ENCODE results near the gene FAM174C. TPM values are rescaled to one million over a fixed set of nuclear protein-coding genes. Genes with fewer than 3 reads are reported as not detected.

FAM174C gene
- total RNA-seq, 4 donors from 2014 or later, result 37.4 to 76.7 (median 46.7) TPM

DNA sequence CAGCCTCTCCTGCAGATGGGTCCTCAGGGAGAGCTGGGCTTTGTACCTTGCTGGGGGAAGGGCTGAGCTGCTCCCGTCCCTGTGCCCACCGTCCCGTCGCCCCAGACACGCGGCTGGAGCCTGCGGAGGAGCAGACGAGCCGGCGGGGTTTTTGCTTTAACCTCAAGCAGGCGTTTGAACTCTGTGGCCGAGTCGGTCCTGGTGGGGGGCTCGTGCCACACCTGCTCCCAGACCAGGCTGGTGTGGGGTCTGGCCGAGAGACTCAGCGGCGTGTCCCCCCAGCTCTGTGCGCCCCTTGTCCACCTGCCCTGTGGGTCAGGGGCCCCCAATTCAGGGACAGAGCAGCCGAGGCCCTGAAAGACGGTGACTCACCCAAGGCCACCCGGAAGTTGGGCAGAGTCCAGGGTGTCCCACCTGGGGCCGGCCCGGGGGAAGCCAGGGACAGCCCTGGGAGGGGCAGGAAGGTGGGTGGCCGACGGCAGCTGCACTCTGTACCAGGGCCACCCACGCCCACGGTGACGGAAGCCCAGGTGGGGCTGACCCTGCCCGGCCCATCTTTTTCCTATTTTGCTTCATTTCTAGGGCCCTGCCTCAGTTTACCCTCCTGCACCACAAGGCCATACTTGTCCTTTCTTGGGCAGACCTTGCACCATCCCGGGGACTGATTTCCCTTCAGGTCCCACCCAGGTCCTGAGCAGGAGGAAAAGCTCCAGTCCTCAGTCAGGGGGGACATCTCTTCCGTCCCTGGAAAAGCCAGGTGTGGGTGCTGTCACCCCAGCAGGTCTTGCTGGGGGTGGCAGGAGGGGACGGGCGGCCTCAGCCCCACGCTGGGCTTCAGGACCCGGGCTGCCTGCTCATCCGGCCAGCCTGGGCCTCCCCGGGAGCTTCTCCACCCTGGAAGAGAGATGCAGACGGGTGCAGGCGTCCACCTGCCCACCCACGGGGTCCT lies 15.6 kb downstream of the FAM174C start:
- TF ChIP-seq, protein P1, sequence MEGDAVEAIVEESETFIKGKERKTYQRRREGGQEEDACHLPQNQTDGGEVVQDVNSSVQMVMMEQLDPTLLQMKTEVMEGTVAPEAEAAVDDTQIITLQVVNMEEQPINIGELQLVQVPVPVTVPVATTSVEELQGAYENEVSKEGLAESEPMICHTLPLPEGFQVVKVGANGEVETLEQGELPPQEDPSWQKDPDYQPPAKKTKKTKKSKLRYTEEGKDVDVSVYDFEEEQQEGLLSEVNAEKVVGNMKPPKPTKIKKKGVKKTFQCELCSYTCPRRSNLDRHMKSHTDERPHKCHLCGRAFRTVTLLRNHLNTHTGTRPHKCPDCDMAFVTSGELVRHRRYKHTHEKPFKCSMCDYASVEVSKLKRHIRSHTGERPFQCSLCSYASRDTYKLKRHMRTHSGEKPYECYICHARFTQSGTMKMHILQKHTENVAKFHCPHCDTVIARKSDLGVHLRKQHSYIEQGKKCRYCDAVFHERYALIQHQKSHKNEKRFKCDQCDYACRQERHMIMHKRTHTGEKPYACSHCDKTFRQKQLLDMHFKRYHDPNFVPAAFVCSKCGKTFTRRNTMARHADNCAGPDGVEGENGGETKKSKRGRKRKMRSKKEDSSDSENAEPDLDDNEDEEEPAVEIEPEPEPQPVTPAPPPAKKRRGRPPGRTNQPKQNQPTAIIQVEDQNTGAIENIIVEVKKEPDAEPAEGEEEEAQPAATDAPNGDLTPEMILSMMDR (IDR thresholded peaks at IDR 0.05; ENCODE audit: low read depth), result no peak

DNA sequence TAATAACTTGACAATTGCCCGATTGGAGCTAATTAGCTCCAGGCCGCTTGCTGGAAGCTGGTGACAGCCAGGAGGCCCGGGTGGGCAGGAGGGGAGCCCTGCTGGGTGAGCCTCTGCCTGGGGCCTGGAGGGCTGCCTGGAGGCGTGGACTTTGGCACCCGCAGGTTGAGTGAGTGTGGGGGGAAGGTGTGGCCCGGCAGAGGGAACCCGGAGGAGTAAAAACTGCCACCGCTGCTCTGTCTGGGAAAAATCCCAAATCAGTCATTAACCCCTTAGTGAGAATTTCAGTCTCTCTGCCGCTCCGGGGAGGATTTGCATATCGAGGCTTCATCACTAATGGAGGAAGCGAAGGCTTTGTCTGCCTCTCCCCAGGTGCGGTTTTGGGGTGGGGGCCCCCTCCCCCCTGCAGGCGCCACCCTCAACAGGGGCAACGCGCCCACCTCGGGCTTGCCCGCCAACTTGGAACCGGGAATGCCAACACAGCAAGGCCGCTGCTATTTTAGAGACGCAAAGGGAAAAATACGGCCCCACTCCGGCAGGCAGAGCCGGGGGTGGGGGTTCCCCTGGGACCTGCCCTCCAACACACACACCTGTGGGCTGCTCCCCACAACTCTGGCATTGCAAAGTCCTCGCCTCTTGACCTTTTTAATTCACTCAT lies 16.6 kb downstream of the FAM174C start:
- TF ChIP-seq, protein P1 (IDR thresholded peaks at IDR 0.05; ENCODE audit: low read depth), result no peak

DNA sequence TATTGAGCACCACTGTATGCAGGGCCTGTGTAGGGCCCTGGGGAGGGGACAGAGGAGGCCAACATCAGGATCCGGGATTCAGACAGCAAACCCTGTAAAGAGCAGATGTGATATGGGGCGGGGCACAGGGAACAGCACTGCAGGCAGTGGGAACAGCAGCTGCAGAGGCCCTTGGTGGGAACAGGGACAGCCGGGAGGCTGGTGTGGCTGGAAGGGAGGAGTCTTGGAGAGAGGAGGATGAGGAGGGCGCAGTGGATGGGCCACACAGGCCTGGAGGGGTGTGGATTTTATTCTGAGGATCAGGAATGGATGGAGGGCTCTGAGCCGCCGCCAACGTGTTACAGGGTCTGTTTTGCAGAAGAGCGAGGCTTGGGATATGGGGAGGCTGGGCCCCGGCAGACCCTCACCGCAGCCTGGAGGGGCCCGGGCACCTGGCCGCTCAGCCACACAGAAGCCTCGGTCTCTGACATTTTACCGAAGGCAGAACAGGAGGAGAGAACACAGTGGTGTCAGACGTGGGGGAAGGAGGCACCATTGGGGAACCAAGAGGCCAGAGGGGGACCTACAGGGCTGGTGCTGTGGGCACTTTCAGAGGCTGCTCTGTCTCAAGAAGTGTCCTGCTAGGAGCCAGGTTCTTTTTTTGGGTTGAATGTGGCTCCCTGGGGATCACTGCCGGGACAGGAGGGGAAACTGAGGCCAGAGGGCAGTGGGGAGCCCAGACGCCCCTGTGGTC lies 17.3 kb downstream of the FAM174C start:
- TF ChIP-seq, protein P1 (IDR thresholded peaks at IDR 0.05; ENCODE audit: low read depth), result no peak

DNA sequence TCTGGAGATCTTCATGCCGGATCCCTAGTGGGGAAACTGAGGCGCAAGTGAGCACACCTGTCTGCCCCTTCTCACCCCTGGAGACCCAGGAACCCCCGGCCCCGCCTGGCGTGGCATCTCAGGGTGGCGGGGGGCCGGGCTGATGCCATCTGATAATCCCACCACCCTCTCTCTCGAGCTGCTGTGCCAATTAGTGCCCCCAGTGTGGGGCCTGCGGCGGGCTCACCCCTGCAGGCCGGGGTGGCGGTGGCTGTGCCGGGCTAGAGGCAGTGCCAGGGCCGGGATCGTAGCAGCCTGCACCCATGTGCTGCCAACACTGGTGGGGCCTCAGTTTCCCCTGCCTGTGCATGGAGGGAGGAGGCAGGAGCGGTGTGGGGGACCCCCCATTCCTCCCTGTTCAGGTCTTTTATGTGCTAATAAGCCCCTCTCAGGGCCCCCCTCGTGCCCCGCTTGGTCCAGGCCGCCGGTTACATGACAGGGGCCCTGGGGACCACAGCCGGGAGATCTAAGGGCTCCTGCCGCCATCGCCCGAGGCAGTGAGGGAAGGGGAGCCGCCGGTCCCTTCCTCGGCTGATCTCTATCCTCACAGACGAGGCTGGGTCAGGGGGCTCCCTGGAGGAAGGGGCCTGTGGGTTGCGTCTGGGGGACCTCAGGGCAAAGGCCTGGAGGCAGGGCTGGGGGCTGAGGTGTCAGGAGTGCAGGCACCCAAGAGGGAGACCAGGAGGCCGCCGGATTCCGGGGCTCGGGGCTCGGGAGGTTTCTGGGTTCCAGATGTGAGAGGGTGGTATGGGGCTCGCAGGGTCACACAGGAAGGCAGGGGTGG lies 18.7 kb downstream of the FAM174C start:
- TF ChIP-seq, protein P1 (IDR thresholded peaks at IDR 0.05; ENCODE audit: low read depth), result no peak

DNA sequence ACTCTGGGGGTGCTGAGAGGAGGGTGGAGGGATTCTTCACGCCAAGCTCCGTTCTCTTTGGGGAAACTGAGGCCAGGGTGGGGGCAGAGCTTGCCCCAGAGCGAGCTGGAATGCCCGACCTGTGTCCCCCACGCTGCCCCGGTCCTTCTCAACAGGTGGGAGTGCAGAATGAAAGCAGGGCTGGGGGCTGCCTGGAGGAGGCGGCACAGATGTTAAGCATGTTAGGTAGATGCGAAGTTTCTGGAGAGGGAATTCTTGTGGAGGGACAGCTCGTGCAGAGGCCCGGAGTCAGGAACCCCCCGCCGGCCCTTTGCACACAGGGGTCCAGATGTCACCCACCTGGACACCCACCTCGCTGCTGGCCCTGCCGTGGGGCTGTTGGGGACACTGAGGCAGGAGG lies 19.4 kb downstream of the FAM174C start:
- TF ChIP-seq, protein P1 (IDR thresholded peaks at IDR 0.05; ENCODE audit: low read depth), result no peak

DNA sequence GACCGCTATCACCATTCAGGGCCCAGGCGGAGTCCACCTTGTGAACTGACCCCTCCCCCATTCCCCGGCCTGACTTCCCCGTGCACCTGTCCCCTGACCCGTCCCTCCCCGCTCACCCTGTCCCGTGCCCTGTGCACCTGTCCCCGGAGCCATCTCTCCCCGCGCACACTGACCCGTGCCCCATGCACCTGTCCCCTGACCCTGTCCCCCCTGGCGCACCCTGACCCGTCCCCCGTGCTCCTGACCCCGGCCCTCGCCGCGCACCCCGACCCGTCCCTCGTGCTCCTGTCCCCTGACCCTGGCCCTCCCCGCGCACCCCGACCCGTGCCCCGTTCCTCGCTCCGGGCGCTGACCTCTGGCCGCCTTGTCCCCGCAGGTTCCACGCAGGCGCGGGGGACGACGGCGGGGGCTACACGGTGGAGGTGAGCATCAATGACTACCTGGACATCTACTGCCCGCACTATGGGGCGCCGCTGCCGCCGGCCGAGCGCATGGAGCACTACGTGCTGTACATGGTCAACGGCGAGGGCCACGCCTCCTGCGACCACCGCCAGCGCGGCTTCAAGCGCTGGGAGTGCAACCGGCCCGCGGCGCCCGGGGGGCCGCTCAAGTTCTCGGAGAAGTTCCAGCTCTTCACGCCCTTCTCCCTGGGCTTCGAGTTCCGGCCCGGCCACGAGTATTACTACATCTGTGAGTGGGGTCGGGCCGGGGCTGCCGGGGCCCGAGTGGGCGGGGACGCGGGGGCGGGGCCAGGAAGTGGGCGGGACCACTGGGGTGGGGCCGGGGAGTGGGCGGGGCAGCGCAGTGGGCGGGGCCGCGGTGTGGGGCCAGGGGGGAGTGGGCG lies 20.1 kb downstream of the FAM174C start:
- TF ChIP-seq, protein P1 (IDR thresholded peaks at IDR 0.05; ENCODE audit: low read depth), result no peak
